Activated T-helper 2 cell treated with anti-CD3 and anti-CD28 coated beads, Interferon-gamma antibody, Interleukin-2, Interleukin-4, amounts not matched to agents 10 μg/mL and 5 μg/mL and 100 μg/mL, durations not matched to agents 14 hours and 24 hours and 36 hours (primary cell): ENCODE results near the gene APOC1. TPM values are rescaled to one million over a fixed set of nuclear protein-coding genes. Genes with fewer than 3 reads are reported as not detected.
A peak's percentile ranks its signal among the peaks of the same experiment; 100 is the strongest.

Experiments
- DNase-seq: peaks from one replicate; pipeline ENCODE4 v3.0.0; 2021; ENCODE audit warnings: low spot score
- H3K27ac Mint-ChIP-seq: one replicate; pipeline ENCODE4 v1.8.0; 2021; ENCODE audit warnings: mixed read lengths
- H3K27me3 Mint-ChIP-seq: one replicate; pipeline ENCODE4 v1.8.0; 2021; ENCODE audit warnings: low read depth, mixed read lengths
- H3K36me3 Mint-ChIP-seq: one replicate; pipeline ENCODE4 v1.8.0; 2021; ENCODE audit warnings: low read depth, mixed read lengths
- H3K4me1 Mint-ChIP-seq: one replicate; pipeline ENCODE4 v1.8.0; 2021; ENCODE audit warnings: low read depth, mixed read lengths
- H3K4me3 Mint-ChIP-seq: one replicate; pipeline ENCODE4 v1.8.0; 2021; ENCODE audit warnings: low read depth, mild to moderate bottlenecking, moderate library complexity, mixed read lengths
- H3K9me3 Mint-ChIP-seq: one replicate; pipeline ENCODE4 v1.8.0; 2021; ENCODE audit warnings: mixed read lengths
- intact Hi-C: fragments of 100-400 bp; cut with micrococcal nuclease; formaldehyde crosslinking; loops from one replicate; pipeline ENCODE4 v1.15.1; 2023
- total RNA-seq: library from RNA; stranded (reverse); gene quantifications from 2 replicates; pipeline ENCODE4 v1.2.3, GENCODE V29; 2022

The APOC1 gene
- total RNA-seq, 1 donor from 2014 or later, result 3.1 TPM

DNA sequence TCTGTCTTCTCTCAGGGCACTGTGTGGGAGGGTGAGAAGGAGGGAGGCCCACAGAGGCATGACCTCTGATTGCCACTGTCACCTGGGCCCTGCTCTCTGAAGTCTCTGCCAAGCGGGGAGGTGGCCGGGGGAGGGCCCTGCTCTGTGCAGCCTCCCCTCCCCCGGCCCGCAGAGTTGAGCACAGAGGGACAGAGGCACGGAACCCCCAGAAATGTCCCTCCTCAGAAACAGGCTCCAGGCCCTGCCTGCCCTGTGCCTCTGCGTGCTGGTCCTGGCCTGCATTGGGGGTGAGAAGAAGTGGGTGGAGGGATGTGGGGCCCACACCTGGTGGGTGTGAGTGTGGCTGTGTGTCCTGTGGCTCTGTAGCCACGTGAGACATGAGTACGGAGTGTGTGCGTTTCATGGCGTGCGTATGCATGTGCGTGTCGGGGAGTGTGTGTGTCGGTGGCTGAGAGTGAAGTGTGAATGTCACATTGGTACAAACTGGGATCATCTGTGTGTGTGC, 27.7 kb downstream of the APOC1 start, which contains the start of gene APOC4:
Gene APOC4 (plus strand): TSS at position 171 of the 505 bp plus-strand sequence. CDS start 41 bp downstream, at position 212.
- intact Hi-C loops, result no loop called here
- Mint-ChIP-seq H3K9me3 (no peaks in the 10 kb centered on the region), H3K36me3 (no peaks in the 10 kb centered on the region), H3K27ac (no peak within 1 kb of the TSS), H3K27me3 (no peaks in the 10 kb centered on the region), H3K4me1 (no peaks in the 10 kb centered on the region), H3K4me3 (no peak within 1 kb of the TSS)
- no peak for DNase-seq

DNA sequence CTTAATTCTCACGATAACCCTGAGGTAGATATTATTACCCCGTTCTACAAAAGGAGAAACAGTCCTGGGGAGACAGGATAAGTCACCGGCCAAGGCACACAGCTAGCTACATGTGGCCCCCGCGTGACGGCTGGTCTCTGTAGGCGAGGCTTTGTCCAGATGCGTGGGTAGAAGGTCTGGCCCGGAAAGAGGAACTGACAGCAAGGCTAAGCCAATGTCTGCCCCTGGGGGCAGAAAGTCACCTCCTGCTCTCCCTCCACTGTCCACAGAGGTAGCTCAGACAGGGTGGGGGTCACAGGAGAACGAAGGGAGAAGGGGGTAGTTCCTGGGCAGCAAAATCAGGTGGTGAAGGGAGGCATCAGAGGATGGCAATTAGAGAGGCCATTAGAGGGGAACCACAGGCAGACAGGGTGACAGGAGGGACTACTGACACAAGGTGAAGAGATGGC, 29.4 kb downstream of the APOC1 start:
- Mint-ChIP-seq H3K27me3 (no peaks in the 10 kb centered on the region), H3K4me1 (no peaks in the 10 kb centered on the region), H3K9me3 (no peaks in the 10 kb centered on the region), H3K36me3 (no peaks in the 10 kb centered on the region), H3K27ac (no peak overlapping the region), H3K4me3 (no peak overlapping the region)
- intact Hi-C loops, result no loop called here
- DNase-seq, result no peak

DNA sequence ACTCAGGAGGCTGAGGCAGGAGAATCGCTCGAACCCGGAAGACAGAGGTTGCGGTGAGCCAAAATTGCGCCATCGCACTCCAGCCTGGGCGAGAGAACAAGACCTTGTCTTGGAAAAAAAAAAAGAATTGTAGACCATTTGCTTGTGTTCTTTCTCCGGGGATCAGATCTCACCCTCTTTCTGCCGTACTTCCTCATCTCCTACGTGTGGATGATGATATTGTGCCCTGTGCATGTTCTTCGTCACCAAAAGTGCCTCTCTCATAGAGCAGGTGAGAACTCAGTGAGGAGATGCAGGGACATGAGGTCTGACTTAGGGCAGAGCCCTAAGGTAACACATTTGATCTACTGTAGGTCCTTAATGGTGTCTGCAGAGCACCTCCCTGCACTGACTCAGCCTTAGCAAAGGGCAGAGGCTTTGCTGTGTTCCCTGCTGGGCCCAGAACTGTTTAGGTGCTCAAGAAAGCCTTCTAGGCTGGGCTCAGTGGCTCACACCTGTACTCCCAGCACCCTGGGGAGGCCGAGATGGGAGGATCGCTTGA, 32.7 kb downstream of the APOC1 start:
- no peaks in the 10 kb centered on the region for H3K4me1 Mint-ChIP-seq
- no peaks in the 10 kb centered on the region for H3K9me3 Mint-ChIP-seq
- intact Hi-C loops, result no loop called here
- H3K4me3 Mint-ChIP-seq, result no peak overlapping the region
- H3K27me3 Mint-ChIP-seq, result no peaks in the 10 kb centered on the region
- no peak overlapping the region for H3K27ac Mint-ChIP-seq
- H3K36me3 Mint-ChIP-seq, result peaks cover 3% of the 10 kb centered on the region
- DNase-seq, result no peak

DNA sequence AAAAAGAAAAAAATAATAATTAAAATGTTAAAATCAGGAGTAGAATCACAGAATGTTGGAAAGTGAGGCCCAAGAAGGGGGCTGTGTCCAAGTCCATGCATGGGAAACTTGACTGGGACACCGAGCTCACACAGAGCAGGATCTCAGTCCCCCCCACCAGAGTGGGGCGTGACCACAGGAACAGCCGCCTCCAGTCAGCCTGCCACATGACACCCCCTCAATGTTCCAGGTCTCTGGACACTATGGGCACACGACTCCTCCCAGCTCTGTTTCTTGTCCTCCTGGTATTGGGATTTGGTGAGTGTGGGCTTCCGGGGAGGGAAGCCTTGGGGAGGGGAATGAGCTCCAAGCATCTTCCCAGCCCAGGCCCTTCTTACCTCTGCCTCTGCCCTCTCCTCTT, 33.8 kb downstream of the APOC1 start:
- no peak for DNase-seq
- intact Hi-C loops, result no loop called here
- H3K36me3 Mint-ChIP-seq, result peaks cover 3% of the 10 kb centered on the region
- no peaks in the 10 kb centered on the region for H3K27me3 Mint-ChIP-seq
- H3K4me3 Mint-ChIP-seq, result no peak overlapping the region
- H3K4me1 Mint-ChIP-seq, result no peaks in the 10 kb centered on the region
- H3K27ac Mint-ChIP-seq, result no peak overlapping the region
- no peaks in the 10 kb centered on the region for H3K9me3 Mint-ChIP-seq

DNA sequence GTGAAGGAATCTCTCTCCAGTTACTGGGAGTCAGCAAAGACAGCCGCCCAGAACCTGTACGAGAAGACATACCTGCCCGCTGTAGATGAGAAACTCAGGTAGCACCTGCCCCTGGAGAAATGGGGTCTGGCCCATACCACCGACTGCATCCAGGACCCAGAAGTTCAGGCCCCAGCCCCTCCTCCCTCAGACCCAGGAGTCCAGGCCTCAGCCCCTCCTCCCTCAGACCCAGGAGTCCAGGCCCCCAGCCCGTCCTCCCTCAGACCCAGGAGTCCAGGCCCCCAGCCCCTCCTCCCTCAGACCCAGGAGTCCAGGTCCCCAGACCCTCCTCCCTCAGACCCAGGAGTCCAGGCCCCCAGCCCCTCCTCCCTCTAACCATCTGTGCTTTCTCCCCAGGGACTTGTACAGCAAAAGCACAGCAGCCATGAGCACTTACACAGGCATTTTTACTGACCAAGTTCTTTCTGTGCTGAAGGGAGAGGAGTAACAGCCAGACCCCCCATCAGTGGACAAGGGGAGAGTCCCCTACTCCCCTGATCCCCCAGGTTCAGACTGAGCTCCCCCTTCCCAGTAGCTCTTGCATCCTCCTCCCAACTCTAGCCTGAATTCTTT, 34.5 kb downstream of the APOC1 start:
- H3K27me3 Mint-ChIP-seq, result no peaks in the 10 kb centered on the region
- no peak overlapping the region for H3K27ac Mint-ChIP-seq
- DNase-seq, result no peak
- H3K36me3 Mint-ChIP-seq, result peaks cover 3% of the 10 kb centered on the region
- intact Hi-C loops, result no loop called here
- H3K4me1 Mint-ChIP-seq, result peaks cover 4% of the 10 kb centered on the region
- no peak overlapping the region for H3K4me3 Mint-ChIP-seq
- H3K9me3 Mint-ChIP-seq, result no peaks in the 10 kb centered on the region

DNA sequence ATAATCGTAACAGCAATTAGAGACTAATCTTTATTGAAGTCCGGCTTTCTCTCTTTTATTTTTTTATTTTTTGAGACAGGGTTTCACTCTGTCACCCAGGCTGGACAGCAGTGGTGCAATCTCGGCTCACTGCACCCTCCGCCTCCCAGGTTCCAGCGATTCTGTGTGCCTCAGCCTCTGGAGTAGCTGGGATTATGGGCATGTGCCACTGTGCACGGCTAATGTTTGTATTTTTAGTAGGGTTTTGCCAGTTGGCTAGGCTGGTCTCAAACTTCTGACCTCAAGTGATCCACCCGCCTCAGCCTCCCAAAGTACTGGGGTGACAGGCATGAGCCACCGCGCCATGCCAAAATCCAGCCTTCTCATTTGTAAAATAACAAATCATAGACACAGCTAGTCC, 35.1 kb downstream of the APOC1 start:
- Mint-ChIP-seq H3K27ac (no peak overlapping the region), H3K36me3 (peaks cover 3% of the 10 kb centered on the region), H3K4me1 (peaks cover 4% of the 10 kb centered on the region), H3K4me3 (no peak overlapping the region), H3K27me3 (no peaks in the 10 kb centered on the region), H3K9me3 (no peaks in the 10 kb centered on the region)
- intact Hi-C loops, result no loop called here
- no peak for DNase-seq

DNA sequence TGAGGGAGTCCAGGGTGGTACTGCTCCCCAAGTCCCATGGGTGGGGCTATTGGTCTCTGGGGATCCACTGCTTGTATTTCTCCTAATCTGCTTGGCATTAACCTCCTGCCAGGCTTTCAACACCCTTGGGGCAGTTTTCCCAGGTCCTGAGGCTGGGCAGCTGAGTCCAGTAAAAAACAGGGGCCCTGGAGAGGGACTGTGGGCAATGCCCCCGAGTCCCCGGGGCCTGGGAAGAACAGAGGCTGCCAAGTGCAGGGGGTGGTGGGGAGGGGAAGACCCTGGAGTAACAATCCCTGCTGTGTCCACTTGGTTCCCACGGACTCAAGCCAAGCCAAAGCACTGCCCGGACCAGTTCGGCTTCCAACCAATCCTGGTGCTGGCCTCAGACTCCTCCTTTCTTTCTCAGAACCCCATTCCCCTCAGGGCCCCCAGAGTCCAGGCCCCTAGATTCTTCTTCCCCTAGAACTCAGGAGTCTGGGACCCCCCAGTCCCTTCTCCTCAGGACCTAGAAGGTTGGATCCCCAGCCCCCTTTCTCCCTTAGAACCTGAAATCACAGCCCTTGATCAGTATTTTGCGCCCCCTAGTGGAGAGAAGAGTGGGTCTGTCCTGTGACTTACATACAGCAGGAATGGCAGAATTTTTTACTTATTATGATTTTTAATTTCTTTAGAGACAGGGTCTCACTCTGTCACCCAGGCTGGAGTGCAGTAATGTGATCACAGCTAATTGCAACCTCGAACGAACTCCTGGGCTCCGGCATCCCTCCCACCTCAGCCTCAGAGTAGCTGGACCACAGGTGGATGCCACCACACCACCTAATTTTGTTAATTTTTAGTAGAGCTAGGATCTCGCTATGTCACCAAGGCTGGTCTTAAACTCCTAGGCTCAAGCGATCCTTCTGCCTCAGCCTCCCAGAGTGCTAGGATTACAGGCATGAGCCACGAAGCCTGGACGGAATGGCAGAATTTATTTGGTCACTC, 37.1 kb downstream of the APOC1 start:
- Mint-ChIP-seq H3K27ac (no peak overlapping the region), H3K9me3 (no peaks in the 10 kb centered on the region), H3K36me3 (peaks cover 3% of the 10 kb centered on the region), H3K27me3 (no peaks in the 10 kb centered on the region), H3K4me1 (peaks cover 10% of the 10 kb centered on the region), H3K4me3 (no peak overlapping the region)
- intact Hi-C loops, result loop anchor here (1.0 kb wide), 1 partner anchor 48 kb away; no protein-coding TSS in a partner anchor
- peak; percentile 46 for DNase-seq

DNA sequence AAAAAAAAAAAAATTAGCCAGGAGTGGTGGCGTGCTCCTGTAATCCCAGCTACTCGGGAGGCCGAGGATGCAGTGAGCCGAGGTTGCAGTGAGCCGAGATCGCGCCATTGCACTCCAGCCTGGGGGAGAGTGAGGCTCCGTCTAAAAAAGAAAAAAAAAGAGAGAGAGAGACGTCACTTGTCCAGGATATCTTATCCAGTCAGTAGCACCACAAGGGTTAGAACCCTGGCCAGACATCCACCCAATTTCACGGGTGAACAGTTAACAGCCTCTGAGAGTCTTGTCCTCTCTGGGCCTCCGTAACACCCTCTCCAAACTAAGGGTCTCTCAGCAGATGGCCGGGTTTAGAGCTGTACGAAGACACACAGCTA, 39.9 kb downstream of the APOC1 start:
- peaks cover 25% of the 10 kb centered on the region for H3K4me1 Mint-ChIP-seq
- intact Hi-C loops, result loop anchor here (2.0 kb wide), 1 partner anchor 63 kb away; the partner anchor contains the start of gene TOMM40
- no peak for DNase-seq
- H3K9me3 Mint-ChIP-seq, result no peaks in the 10 kb centered on the region
- peaks cover 3% of the 10 kb centered on the region for H3K36me3 Mint-ChIP-seq
- peak overlapping the region; percentile 97 for H3K27ac Mint-ChIP-seq
- H3K4me3 Mint-ChIP-seq, result peak overlapping the region; percentile 86
- H3K27me3 Mint-ChIP-seq, result no peaks in the 10 kb centered on the region

DNA sequence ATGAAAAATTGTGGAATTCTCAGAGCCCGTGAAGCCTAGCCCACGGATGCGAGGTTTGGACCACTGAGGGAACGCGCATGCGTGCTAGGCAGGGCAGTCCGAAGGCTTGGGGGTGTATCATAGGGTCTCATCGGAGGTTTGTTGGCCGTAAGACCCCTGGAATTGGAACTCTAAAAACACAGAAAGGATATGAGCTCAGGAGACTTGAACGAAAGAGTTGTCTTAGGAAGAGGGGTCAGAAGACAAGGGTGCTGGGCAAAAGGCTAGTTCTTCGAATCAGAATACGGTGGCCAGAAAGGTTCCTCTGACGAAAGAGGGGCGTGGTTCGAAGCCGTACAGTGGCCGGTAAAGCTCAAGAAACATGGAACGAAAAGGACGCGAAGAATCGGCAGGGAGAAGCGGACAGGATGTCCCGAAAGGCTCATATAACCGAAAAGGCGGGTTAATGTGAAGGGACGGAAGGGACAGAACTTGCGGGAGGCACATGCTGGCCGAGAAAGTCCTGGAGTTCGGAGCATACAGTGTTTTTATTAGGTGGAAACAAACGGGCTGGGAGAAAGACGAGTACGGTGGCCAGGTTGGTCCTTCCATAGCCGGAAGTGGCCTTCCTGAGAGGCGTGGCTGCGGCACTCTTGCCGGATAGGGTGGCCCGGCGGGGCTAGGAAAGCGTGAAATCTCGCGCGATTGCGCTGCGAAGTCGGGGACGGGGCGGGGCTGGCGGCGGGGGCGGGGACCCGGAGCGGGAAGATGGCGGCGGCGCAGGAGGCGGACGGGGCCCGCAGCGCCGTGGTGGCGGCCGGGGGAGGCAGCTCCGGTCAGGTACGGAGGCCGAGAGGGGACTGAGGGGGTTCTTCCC, 40.5 kb downstream of the APOC1 start, which contains the start of gene CLPTM1:
Gene CLPTM1 (plus strand): TSS at position 732 of the 856 bp plus-strand sequence. CDS start 16 bp downstream, at position 748.
- peak within 1 kb of the TSS; percentile 97 for H3K27ac Mint-ChIP-seq
- no peaks in the 10 kb centered on the region for H3K27me3 Mint-ChIP-seq
- peaks cover 3% of the 10 kb centered on the region for H3K36me3 Mint-ChIP-seq
- peak; percentile 92 for DNase-seq
- peaks cover 25% of the 10 kb centered on the region for H3K4me1 Mint-ChIP-seq
- peak within 1 kb of the TSS; percentile 86 for H3K4me3 Mint-ChIP-seq
- intact Hi-C loops, result loop anchor here (1.0 to 2.0 kb wide), 2 partner anchors 47 to 64 kb away; partner anchors contain the start of gene TOMM40
- no peaks in the 10 kb centered on the region for H3K9me3 Mint-ChIP-seq

DNA sequence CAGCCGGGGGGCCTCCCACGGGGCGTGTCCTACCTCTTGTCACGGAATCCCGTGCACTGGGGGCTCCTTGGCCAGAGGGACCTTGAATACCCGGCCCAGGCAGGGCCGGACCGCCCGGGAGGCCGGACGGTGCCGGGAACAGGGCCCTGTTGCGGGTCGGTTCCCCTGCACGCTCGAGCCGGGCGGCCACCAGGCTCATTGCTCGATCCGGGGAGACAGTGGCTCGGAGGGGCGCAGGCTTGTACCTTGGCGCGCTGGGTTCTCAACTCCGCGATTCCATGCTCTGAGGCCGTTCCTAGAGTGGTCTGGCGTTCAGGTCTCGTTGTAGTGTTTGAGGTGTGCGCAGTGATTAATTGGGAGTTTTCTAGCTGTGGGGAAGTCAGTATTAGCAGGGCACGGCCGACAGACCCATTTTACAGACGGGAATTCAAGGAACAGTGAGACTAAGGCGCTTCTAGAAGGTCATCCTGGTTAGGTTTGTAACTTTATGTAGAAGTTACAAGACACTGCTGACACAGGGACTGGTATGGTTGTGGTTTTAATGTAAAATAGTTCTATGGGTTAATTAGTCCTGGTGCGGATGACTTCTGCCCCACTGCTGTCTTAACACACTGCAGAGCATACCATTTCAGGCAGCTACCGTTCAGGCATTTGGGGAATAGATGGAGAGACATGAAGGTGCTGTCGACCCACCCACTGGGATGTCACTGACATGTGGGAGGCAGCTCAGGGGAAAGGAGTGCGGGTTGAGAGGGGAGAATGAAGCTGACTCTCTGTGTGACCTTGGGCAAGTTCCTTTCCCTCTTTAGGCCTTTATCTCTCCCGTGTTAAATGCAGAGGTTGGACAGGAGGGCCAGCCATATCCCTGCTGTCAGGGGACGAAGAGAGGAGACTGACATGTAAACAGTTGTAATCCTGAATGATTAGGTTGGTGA, 41.4 kb downstream of the APOC1 start:
- Mint-ChIP-seq H3K4me1 (peaks cover 25% of the 10 kb centered on the region), H3K4me3 (peak overlapping the region; percentile 86), H3K36me3 (peaks cover 7% of the 10 kb centered on the region), H3K27me3 (no peaks in the 10 kb centered on the region), H3K27ac (peak overlapping the region; percentile 71), H3K9me3 (no peaks in the 10 kb centered on the region)
- no peak for DNase-seq
- intact Hi-C loops, result loop anchor here (1.0 to 2.0 kb wide), 2 partner anchors 47 to 65 kb away; partner anchors contain the start of gene TOMM40

DNA sequence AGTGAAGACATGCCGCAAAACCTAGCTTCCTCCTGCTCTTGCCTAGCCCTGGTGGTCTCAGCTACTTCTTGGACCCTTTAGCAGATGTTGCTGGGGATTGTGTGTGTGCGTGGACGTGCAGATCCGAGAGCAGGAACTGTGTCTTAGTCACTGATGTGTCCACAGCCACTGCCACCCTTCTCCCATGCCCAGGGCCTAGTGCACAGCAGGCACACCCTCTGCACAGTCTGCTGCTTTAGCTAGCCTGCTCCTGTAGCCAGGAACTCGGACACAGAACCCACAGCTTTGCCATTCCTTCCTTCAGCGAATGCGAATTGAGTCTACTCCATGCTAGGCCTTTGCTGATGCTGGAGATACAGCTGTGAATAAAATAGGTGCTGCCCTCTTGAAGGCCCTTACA, 43.1 kb downstream of the APOC1 start:
- intact Hi-C loops, result no loop called here
- H3K36me3 Mint-ChIP-seq, result peaks cover 14% of the 10 kb centered on the region
- H3K4me3 Mint-ChIP-seq, result no peak overlapping the region
- H3K9me3 Mint-ChIP-seq, result no peaks in the 10 kb centered on the region
- peaks cover 25% of the 10 kb centered on the region for H3K4me1 Mint-ChIP-seq
- H3K27me3 Mint-ChIP-seq, result no peaks in the 10 kb centered on the region
- no peak for DNase-seq
- peak overlapping the region; percentile 12 for H3K27ac Mint-ChIP-seq
